ENCODE results near the gene CCBE1. TPM values are rescaled to one million over a fixed set of nuclear protein-coding genes. Genes with fewer than 3 reads are reported as not detected.

The CCBE1 gene
- total and polyA plus RNA-seq, 9 of the 15 experiments (the other 6 are each of a cell fraction or from before 2014, with no cell fraction given) = 0.20 TPM; not detected in 8

DNA sequence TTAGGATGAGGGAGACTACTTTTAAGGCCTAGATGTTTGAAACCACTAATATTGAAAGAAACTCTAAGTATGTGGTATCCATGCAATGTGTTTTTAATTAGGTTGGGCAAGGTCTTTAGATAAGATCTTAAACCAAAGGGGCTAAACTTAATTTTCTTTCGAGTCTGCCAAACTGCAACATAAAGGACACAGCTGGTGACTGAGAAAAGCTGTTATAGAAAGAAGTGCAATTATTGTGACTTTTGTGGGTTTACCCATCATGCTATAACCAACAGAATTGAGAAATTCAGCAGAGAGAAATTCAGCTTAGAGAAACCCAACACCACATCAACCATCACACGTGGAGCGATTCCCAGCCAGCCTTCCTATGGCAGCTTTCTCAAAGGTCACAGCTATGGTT, 218.6 kb downstream of the CCBE1 start:
- ChIA-PET POLR2A (no interaction called here), CTCF (ENCODE audit: low intra/inter-chr PET ratio) (no interaction called here)
- H3K4me1 ChIP-seq (replicated peaks in 1 of 2; ENCODE audit: control insufficient read depth in 2 of 2, insufficient read depth in 2 of 2, low read length in 2 of 2) = no peaks in the 10 kb centered on the region
- no peak overlapping the region for H3K9ac ChIP-seq (ENCODE audit: insufficient read depth in 1 of 2, low read depth in 2 of 2, low read length in 2 of 2)
- TF ChIP-seq POLR2G (IDR thresholded peaks at IDR 0.05; ENCODE audit: low read depth, low read length) = no peak
- no peaks in the 10 kb centered on the region for H3K9me3 ChIP-seq (replicated peaks; ENCODE audit: control insufficient read depth, insufficient read depth, low read depth, low read length)
- H3K79me2 ChIP-seq (ENCODE audit: control insufficient read depth, insufficient read depth, low read length) = no peaks in the 10 kb centered on the region
- H3K4me2 ChIP-seq (ENCODE audit: insufficient read depth, low read length) = no peak overlapping the region
- no peak overlapping the region for H3K27ac ChIP-seq (ENCODE audit: extremely low read depth, low read depth, low read length)
- 2% methylated on average over 3 of the region's 3 CpGs for WGBS (ENCODE audit: insufficient coverage, low coverage, missing lambda C conversion rate)
- no TSS peak for BruUV-seq (replicated peaks)
- H3K36me3 ChIP-seq (ENCODE audit: control insufficient read depth, insufficient read depth, low read length) = no peaks in the 10 kb centered on the region
- no peaks in the 10 kb centered on the region for H3K27me3 ChIP-seq (ENCODE audit: control insufficient read depth in 2 of 2, insufficient read depth in 2 of 2, low read length in 2 of 2)
- ATAC-seq (no peak), FAIRE-seq (no peak), DNase-seq (ENCODE audit: extremely low read depth in 1 of 4, low spot score in 3 of 4) (no peak)
- no peaks in the 10 kb centered on the region for H3K9me1 ChIP-seq (ENCODE audit: control insufficient read depth, insufficient read depth, low read length)
- in situ Hi-C loops (cut with MboI) = no loop called here
- H4K20me1 ChIP-seq (replicated peaks; ENCODE audit: control insufficient read depth, insufficient read depth, low read length) = no peaks in the 10 kb centered on the region
- no peak overlapping the region for H3K4me3 ChIP-seq
- H2AFZ ChIP-seq (ENCODE audit: low read depth, low read length) = no peak overlapping the region
- intact Hi-C loops (cut with micrococcal nuclease) = no loop called here

DNA sequence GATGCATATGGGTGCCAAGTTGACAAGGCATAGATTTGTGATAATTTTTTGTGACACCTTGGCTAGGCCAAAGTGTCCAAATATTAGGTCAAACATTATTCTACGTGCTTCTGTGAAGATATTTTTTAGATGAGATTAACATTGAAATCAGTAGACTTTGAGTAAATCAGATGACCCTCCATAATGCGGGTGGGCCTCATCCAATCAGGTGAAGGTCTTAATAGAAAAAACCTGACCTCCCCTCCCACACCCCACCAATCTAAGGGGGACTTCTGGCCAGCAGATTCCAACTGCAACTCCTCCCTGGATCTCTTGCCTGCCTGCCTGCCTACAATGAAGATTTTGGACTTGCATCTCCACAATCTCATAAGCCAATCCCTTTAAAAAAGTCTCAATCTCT, 219.4 kb downstream of the CCBE1 start:
- no peak overlapping the region for H3K27ac ChIP-seq (ENCODE audit: extremely low read depth, low read depth, low read length)
- no peaks in the 10 kb centered on the region for H3K27me3 ChIP-seq (ENCODE audit: control insufficient read depth in 2 of 2, insufficient read depth in 2 of 2, low read length in 2 of 2)
- ATAC-seq (no peak), DNase-seq (ENCODE audit: extremely low read depth in 1 of 4, low spot score in 3 of 4) (no peak), FAIRE-seq (no peak)
- intact Hi-C loops (cut with micrococcal nuclease) (no loop called here), in situ Hi-C loops (cut with MboI) (no loop called here)
- no peak for TF ChIP-seq ZNF224 (CRISPR knock-in tag; IDR thresholded peaks at IDR 0.05)
- peak; percentile 80 for TF ChIP-seq ZNF134 (CRISPR knock-in tag; conservative IDR thresholded peaks at IDR 0.05)
- TF ChIP-seq, protein P1, sequence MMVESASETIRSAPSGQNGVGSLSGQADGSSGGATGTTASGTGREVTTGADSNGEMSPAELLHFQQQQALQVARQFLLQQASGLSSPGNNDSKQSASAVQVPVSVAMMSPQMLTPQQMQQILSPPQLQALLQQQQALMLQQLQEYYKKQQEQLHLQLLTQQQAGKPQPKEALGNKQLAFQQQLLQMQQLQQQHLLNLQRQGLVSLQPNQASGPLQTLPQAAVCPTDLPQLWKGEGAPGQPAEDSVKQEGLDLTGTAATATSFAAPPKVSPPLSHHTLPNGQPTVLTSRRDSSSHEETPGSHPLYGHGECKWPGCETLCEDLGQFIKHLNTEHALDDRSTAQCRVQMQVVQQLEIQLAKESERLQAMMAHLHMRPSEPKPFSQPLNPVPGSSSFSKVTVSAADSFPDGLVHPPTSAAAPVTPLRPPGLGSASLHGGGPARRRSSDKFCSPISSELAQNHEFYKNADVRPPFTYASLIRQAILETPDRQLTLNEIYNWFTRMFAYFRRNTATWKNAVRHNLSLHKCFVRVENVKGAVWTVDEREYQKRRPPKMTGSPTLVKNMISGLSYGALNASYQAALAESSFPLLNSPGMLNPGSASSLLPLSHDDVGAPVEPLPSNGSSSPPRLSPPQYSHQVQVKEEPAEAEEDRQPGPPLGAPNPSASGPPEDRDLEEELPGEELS (CRISPR knock-in tag; IDR thresholded peaks at IDR 0.05; ENCODE audit: borderline replicate concordance) = no peak
- TF ChIP-seq MAFF (IDR thresholded peaks at IDR 0.05; ENCODE audit: low read length) = no peak
- TF ChIP-seq, protein P2, sequence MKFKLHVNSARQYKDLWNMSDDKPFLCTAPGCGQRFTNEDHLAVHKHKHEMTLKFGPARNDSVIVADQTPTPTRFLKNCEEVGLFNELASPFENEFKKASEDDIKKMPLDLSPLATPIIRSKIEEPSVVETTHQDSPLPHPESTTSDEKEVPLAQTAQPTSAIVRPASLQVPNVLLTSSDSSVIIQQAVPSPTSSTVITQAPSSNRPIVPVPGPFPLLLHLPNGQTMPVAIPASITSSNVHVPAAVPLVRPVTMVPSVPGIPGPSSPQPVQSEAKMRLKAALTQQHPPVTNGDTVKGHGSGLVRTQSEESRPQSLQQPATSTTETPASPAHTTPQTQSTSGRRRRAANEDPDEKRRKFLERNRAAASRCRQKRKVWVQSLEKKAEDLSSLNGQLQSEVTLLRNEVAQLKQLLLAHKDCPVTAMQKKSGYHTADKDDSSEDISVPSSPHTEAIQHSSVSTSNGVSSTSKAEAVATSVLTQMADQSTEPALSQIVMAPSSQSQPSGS (CRISPR knock-in tag; IDR thresholded peaks at IDR 0.05) = no peak
- no peaks in the 10 kb centered on the region for H3K9me1 ChIP-seq (ENCODE audit: control insufficient read depth, insufficient read depth, low read length)
- no peak overlapping the region for H3K4me2 ChIP-seq (ENCODE audit: insufficient read depth, low read length)
- H3K79me2 ChIP-seq (ENCODE audit: control insufficient read depth, insufficient read depth, low read length) = no peaks in the 10 kb centered on the region
- BruUV-seq (replicated peaks) = no TSS peak
- WGBS (ENCODE audit: insufficient coverage, low coverage, missing lambda C conversion rate) = 0% methylated on average over 2 of the region's 2 CpGs
- ChIA-PET POLR2A (no interaction called here), CTCF (ENCODE audit: low intra/inter-chr PET ratio) (no interaction called here)
- H2AFZ ChIP-seq (ENCODE audit: low read depth, low read length) = no peak overlapping the region
- H3K9me3 ChIP-seq (replicated peaks; ENCODE audit: control insufficient read depth, insufficient read depth, low read depth, low read length) = no peaks in the 10 kb centered on the region
- no peaks in the 10 kb centered on the region for H3K4me1 ChIP-seq (replicated peaks in 1 of 2; ENCODE audit: control insufficient read depth in 2 of 2, insufficient read depth in 2 of 2, low read length in 2 of 2)
- no peaks in the 10 kb centered on the region for H3K36me3 ChIP-seq (ENCODE audit: control insufficient read depth, insufficient read depth, low read length)
- no peaks in the 10 kb centered on the region for H4K20me1 ChIP-seq (replicated peaks; ENCODE audit: control insufficient read depth, insufficient read depth, low read length)
- no peak overlapping the region for H3K9ac ChIP-seq (ENCODE audit: insufficient read depth in 1 of 2, low read depth in 2 of 2, low read length in 2 of 2)
- H3K4me3 ChIP-seq = no peak overlapping the region
